HL-60/S4 treated with retinoic acid at 250 ng/mL for 4 days and 3 days (cell line): ENCODE measurements around the gene CTSC.
"Not testable (repeated sequence)": the region's sequence is repeated elsewhere in the genome, so short reads cannot be mapped to it uniquely, and the experiment has no call there.

Experiments used
- in situ Hi-C: fragments of 300-500 bp; cut with MboI; formaldehyde crosslinking; loops from 2 replicates; pipeline ENCODE4 v1.7.0; 2022; ENCODE audit warnings: low sequenced_read_pairs

CTSC gene

DNA sequence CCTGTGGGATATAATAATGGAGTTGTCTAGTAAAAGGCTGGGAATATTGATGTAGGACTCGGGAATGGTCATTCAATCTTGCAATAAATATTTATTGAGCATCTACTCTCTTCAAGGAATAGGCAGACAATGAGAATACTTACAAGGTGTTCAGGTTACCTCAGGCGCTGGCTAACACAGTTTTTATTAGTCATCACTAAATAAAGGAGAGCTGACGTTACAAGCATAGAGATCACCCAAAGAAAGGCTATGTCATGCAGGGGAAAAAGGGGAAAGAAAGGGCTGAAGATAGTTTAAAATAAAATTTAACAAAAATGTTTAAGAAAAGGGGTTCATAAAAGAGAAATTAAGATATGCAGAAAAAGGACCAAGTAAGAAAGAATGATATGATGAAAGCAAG is 15.8 kb upstream of the CTSC start:
- in situ Hi-C loops, result no loop called here

- in situ Hi-C loops, result no loop called here
Observed at GRCh38 chr11:88352139-88352538, 14.6 kb upstream of the CTSC start.

DNA sequence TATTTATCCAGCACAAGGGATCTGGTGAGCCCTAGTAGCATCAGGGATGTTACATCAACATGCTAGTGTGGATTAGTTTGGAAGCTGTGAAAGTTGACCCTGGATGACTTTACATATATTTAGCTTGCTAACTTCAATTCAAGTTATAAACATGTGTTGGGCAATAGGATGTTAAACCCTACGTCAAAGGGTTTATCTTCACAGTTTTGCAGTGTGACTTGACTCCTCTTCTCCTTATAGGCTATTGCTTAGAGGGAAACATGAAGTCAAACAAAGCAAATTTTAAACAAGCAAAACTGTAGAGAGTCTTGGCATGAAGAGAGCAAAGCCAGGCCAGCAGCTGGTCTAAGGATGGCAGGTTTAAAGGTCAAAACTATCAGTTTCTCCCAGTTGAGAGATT is 11.3 kb upstream of the CTSC start:
- in situ Hi-C loops, result no loop called here

- in situ Hi-C loops, result no loop called here
Observed at GRCh38 chr11:88345949-88346348, 8.4 kb upstream of the CTSC start.

- in situ Hi-C loops, result no loop called here
Observed at GRCh38 chr11:88345408-88345807, 7.9 kb upstream of the CTSC start.

- in situ Hi-C loops, result no loop called here
Observed at GRCh38 chr11:88344869-88345268, 7.3 kb upstream of the CTSC start.

DNA sequence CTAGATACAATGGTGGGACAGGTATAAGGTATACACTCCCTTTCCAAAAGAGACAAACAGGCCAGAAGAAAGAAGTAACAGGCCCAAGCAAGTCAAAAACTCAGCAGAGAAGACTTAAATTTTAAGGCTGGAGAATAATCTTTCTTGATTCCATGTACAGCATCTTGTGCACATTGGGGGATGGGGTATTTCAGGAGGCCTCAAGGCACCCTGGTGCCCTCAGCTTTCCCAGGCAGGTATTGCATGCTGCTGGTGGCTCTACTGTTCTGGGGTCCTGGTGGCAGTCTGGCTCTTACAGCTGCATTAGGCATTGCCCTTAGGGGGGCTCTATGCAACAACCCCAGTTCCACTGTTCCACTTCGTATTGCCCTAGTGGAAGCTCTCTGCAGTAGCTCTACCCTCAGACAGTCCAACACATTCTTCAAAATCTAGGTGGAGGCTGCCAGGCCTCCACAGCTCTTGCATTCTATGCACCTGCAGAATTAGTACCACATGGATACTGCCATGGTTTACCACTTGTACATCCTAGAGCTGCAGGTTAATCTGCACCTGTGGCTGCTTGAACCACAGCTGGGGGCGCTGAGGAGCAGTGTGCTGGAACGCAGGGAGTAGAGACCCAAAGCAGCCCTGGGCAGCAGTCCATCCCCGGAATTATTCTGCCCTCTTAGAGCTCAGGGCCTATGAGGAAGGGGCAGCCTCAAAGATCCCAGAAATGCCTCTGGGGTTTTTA is 4.2 kb upstream of the CTSC start:
- in situ Hi-C loops, result no loop called here

DNA sequence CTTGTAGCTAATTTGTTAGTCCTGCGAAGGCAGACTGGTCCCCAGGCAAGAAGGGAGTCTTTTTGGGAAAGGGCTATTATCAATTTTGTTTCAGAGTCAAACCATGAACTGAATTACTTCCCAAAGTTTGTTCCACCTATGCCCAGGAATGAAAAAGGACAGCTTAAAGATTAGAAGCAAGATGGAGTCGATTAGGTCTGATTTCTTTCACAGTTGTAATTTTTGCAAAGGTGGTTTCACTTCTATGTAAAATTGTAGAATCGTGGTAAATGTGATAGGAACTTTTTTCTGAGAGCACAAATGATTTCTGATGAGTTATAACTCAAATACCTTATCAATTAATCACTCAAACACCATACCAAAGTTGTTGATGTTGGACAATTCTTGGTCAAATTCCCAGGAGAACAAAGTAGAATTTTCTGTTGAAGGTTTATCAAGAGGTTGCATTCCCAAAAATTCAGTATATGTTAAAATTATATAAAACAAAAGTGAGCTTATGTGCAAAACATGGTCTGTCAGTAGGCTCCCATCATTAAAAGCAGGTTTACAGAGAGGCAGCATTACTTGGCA is 2.9 kb upstream of the CTSC start:
- in situ Hi-C loops, result no loop called here

GRCh38 chr11:88337987-88338668 is 592 bp upstream of the CTSC start:
- in situ Hi-C loops, result no loop called here

GRCh38 chr11:88335284-88335683 is 2.3 kb downstream of the CTSC start:
- in situ Hi-C loops, result no loop called here

DNA sequence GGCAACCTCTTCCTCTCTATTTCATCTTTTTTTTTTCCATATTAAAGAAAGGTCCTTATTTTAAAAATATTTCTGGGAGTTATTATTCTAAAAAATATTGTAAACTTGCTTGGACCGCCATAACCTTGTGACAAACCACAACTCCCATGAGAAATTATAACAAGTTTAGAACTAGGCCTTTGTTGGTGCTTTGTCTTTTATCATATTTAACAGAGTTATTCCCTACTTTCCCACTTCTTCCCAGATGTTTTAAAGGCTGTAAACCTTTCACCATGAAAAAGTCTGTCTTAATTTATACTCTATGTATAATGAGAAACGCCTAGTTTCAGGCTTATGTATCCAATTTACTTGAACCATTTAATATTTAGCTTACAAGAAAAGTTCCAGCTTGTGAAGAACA is 3.7 kb downstream of the CTSC start:
- in situ Hi-C loops, result no loop called here

- in situ Hi-C loops, result no loop called here
Observed at GRCh38 chr11:88332851-88333250, 4.7 kb downstream of the CTSC start.

- in situ Hi-C loops, result no loop called here
Observed at GRCh38 chr11:88330826-88331428, 6.6 kb downstream of the CTSC start.

DNA sequence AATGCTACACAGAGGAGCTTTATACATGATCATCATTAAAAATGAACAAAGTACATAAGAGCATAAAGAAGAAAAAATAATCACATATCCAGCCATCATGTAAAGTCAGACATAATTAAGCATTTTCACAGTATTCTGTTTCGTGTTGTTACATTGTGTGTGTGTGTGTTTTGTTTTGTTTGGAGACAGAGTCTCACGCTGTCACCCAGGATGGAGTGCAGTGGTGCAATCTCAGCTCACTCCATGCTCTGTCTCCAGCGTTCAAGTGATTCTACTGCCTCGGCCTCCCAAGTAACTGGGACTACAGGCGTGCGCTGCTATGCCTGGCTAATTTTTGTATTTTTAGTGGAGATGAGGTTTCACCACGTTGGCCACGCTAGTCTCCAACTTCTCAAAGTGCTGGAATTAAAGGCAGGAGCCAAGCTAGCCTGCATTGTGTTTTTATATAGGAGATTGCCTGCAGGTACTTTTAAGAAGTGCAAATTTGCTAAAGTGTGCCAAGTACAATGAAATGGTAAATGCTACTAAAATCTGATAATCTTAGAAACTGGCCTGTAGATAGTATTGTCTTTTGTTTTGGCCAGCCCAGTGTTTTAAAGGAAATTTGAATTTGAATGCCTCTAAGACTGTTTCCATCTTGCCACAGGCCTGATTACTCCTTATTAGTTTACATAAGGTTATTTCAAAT is 7.8 kb downstream of the CTSC start:
- in situ Hi-C loops, result no loop called here

- in situ Hi-C loops, result no loop called here
Observed at GRCh38 chr11:88327462-88328143, 9.9 kb downstream of the CTSC start.

GRCh38 chr11:88327061-88327460 is 10.5 kb downstream of the CTSC start:
- in situ Hi-C loops, result no loop called here

GRCh38 chr11:88326099-88326498 is 11.4 kb downstream of the CTSC start:
- in situ Hi-C loops, result no loop called here

- in situ Hi-C loops, result no loop called here
Observed at GRCh38 chr11:88324562-88325345, 12.8 kb downstream of the CTSC start.

GRCh38 chr11:88322881-88323280 is 14.7 kb downstream of the CTSC start:
- in situ Hi-C loops, result not testable (repeated sequence)

DNA sequence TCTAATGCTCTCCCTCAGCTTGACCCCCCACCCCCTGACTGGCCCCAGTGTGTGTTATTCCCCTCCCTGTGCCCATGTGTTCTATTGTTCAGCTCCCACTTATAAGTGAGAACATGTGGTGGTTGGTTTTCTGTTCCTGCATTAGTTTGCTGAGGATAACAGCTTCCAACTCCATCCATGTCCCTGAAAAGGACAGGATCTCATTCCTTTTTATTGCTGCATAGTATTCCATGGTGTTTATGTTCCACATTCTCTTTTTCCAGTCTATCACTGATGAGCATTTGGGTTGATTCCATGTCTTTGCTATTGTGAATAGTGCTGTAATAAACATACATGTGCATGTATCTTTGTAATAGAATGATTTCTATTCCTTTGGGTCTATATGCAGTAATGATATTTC is 16.1 kb downstream of the CTSC start:
- in situ Hi-C loops, result not testable (repeated sequence)
